IPS DF 4.7 (cell line): ENCODE measurements around the gene SERPINB6.
"Not testable (repeated sequence)": the region's sequence is repeated elsewhere in the genome, so short reads cannot be mapped to it uniquely, and the experiment has no call there.

Source experiments
- DNase-seq: peaks from one replicate; pipeline ENCODE4 v3.0.0-alpha.2; 2013; ENCODE audit warnings: low spot score; ENCODE audit errors: extremely low read depth

SERPINB6 gene

DNA sequence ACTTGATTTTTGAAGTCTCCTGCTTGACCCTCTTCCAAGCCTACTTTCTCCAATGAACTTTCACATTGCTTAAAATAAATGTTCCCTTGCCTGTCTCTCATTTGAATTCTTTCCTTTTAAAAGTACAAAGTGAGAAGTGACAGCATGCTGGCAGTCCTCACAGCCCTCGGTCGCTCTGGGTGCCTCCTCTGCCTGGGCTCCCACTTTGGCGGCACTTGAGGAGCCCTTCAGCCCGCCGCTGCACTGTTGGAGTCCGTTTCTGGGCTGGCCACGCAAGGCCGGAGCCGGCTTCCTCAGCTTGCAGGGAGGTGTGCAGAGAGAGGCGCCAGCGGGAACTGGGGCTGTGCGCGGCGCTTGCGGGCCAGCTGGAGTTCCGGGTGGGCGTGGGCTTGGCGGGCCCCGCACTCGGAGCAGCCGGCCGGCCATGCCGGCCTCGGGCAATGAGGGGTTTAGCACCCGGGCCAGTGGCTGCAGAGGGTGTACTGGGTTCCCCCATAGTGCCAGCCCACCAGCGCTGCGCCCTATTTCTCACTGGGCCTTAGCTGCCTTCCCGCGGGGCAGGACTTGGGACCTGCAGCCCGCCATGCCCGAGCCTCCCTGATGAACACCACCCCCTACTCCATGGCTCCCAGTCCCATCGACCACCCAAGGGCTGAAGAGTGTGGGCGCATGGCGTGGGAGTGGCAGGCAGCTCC is 31.9 kb downstream of the SERPINB6 start:
- no peak for DNase-seq

DNA sequence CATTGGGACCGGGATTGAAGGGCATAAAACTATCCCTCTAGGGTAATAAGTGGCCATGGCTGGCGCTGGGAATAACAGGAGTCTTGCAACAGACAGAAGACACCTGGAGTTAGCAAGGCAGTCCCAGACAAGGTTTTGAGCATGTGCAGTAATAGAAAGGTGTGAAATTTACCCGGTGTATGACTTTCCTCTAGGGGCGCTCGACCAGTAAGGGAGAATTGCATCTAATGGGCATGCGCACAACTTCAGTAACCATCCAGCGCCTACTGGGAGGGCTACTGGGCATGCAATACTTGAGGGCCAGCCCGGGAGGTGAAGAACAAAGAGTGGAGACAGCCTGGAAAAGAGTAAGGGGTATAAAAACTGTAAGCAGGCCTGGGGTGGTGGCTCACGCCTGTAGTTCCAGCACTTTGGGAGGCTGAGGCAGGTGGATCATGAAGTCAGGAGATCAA is 32.7 kb downstream of the SERPINB6 start:
- no peak for DNase-seq

DNA sequence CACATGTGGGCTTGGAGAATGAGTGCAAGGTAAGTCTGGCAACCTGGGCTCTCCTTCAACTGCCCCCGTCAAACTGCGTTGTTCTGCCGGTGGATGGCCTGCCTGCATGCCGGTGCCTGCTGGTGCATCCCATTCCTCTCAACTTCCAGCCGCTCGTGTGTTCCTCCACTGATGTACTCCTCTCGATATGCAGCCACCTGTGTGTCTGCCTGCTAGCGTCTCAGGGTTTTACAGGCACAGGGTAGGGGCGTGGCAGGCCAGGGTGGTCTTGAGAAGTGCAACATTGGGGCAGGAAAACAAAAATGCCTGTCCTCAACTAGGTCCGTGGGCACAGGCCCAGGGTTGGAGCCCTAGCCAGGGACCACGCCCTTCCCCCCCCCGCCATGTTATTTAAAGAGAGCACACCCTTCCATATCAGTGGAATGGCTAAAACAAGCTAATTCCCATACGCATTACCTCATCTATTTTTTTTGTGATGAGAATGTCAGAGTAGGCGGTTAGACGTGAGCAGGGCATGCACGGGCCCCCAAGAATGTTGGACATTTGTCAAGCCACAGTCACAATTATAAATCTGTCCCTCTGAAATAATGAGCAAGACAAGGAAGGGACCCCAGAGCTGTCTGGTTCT is 33.2 kb downstream of the SERPINB6 start:
- DNase-seq: no peak

DNA sequence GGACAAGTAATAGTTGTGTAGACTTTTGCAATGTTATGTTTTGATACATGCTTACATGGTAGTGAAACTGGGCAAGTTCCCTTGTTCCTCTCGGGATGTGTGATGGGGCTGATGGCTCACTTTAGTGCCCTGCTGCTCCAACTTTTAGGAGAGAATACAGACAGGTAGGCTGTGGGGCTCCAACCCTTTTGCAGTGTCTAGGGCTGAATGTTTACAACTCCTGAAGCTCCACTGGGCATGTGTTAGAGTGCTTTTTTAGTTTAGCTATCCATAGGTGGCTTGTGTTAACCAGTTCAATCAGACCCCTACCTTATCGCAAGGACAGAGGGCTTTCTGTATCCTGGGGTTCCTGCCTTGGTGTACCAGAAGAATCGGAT is 33.8 kb downstream of the SERPINB6 start:
- DNase-seq: no peak

DNA sequence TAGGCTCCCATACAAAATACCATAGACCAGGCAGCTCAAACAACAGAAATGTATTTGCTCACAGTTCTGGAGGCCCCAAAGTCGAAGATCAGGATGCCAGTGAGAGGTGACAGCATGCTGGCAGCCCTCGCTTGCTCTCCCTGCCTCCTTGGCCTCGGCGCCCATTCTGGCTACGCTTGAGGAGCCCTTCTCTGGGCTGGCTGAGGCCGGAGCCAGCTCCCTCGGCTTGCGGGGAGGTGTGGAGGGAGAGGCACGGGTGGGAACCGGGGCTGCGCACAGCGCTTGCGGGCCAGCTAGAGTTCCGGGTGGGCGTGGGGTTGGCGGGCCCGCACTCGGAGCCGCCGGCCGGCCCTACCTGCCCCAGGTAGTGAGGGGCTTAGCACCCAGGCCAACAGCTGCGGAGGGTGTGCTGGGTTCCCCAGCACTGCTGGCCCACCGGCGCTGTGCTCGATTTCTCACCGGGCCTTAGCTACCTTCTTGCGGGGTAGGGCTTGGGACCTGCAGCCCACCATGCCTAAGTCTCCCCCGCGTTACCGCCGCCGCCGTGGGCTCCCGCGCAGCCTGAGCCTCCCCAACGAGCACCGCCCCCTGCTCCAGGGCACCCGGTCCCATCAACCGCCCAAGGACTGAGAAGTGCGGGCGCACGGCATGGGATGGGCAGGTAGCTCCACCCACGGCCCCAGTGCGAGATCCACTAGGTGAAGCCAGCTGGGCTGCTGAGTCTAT is 35.6 kb downstream of the SERPINB6 start:
- DNase-seq: no peak

DNA sequence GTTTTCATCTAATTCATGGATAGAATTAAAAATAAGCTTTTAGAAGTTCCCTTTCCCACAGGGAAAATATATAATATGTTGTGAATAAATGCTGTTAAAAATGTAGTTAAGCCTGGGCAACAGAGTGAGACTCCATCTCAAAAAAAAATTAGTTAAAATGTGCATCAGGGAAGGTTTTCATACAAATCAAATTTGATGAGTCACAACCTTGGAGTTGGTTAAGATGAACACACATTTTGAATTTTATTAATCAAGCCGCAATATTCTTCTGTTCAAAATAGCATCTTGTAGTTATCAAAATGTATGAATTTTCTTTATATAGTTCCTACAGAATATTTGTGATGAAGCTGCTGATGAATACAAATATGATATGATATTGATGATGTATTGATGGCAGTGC is 37.3 kb downstream of the SERPINB6 start:
- DNase-seq: no peak

DNA sequence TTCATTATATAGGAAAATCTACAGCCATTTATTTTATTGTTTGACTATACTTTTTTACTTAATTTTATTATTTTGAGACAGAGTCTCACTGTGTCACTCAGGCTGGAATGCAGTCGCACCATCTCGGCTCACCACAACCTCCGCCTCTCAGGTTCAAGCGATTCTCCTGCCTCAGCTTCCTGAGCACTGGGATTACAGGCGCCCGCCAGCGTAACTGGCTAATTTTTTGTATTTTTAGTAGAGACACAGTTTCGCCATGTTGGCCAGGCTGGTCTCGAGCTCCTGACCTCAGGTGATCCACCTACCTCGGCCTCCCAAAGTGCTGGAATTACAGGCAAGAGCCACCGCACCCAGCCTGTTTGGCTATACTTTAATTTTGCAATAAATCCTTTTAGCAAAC is 38.5 kb downstream of the SERPINB6 start:
- not testable (repeated sequence) for DNase-seq

DNA sequence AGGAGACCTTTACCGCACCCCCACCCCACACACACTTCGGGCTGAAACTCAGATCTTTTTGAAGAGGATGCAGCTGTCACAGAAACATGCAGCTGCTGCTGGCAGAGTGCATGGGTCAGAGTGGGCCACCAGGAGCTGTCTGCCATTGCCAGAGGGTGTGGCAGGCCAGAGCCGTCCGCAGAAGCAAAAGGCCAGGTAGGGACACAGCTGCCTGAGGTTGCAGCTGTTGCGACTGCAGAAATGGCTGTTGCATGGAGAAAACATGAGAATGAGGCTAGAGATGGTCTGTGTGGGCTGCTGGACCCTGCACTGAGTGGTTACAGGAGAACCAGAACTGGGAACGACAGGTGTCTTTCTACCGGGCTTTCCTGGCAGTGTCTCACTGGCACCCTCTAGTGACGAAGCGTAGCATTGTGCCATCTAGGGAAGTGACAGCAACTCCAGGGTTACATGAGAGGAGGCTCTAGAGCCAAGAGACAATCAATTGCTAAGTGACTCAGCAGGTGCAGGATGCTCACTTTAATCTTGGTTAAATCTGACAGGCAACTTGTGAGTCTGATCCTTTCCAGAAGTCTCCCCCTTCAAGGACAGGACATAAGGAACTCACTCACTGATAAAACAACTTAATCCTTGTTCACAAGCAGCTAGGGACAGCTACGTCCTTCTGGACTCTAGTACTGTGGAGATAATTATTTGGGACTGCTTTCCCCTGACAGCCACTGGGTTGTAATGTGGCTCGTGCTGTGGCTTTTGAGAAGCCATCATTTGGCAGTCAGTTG is 39.2 kb downstream of the SERPINB6 start:
- DNase-seq: peak; percentile 95

DNA sequence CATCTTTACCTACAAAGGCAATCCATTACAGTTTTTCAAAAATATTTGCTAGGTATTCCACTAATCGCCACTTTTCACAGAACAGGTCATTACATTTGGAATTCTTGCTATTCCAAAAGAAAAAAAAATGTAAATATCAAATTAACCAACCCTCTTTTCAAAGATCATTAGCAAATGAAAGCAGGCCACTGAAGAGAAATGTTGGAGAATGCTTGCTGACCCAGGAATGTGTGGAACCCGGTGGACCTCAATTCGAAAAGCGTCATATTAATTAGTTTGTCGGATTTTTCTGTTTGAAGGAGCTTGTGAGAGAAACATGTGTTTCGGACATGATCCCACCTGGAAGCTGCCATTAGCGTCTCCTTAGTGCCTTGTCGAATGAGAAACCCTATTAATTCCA is 40.3 kb downstream of the SERPINB6 start:
- no peak for DNase-seq

DNA sequence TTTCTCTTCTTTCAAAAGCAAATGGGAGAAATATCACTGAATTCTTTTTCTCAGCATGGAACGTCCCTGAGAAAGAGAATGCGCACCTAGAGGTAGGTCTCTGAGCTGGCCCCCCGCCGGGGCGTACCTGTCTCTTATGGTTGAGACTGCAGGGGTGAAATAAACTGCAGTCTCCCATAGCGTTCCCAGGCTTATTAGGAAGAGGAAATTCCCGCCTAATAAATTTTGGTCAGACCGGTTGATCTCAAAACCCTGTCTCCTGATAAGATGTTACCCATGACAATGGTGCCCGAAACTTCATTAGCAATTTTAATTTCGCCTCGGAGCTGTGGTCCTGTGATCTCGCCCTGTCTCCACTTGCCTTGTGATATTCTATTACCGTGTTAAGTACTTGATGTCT is 43.4 kb downstream of the SERPINB6 start:
- not testable (repeated sequence) for DNase-seq

DNA sequence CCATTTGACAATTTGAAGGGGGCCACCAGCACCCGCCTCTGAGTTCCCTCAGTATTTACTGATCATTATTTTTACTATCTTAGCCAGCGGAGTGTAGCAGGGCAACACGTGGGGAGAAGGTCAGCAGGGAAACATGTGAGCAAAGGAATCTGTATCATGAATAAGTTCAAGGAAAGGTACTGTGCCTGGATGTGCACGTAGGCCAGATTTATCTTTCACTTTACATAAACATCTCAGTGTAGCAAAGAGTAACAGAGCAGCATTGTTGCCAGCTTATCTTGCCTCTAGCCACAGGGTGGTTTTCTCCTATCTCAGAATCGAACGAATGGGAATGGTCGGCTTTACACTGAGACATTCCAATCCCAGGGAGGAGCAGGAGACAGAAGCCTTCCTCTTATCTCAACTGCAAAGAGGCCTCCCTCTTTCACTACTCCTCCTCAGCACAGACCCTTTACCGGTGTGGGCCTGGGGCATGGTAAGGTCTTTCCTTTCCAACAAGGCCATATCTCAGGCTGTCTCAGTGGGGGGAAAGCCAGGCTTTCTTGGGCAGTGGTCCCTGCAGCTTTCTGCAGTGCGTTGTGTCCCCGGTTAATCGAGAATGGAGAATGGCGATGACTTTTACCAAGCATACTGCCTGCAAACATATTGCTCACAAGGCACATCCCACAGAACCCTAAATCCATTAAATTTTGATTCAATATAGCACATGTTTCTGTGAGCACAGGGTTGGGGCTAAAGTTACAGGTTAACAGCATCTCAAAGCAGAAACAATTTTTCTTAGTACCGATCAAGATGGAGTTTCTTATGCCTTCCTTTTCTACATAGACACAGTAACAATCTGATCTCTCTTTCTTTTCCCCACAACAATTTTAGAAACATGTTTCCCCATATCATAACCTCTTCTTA is 45.3 kb downstream of the SERPINB6 start:
- DNase-seq: not testable (repeated sequence)

DNA sequence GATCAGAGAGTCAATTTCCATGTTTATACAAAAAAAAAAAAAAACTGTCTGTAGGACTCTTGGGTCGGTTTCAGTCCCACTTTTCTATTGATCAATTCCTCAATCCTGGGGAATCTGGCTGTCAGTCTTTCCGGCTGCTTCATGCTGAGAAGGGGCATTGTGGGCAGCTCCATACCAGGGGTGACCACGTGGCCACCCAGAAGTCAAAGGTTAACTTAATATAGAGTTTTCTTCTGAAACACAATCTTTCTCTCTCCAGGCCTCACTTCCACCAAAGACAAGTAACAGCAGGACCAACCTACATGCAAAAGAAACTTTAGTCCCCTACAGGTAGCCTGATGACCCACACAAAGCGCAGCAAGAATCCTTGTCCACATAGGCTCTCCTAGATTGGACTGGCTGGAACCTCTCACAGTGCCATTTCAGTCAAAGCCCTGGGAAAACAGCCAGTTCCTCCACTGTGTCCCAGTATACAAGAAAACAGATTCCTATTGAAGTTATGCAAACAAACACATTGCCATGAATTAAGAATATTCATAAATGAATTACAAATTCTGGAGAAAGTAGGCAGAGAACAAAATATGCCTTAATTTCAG is 49.7 kb downstream of the SERPINB6 start:
- DNase-seq: no peak

DNA sequence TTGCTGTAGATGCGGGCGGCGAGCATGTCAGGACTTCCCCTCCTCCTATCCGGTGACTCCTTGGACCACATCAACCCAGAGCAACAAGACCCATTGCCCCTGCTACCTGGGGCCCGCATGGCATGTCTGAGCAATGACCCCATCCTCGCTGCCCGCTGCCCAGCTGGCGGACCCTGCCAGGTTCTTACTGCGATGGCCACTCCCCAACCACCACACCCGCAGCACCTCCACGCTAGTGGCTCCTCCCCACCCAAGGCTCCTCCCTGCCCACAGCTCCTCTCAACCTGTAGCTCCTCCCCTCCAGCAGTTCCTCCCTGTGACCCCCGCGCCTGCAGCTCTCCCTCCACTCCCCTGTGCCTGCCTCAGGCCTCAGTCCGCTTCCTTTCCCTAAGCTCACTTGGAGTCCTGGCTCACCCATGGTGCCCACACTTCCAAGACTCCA is 50.7 kb downstream of the SERPINB6 start:
- DNase-seq: no peak

DNA sequence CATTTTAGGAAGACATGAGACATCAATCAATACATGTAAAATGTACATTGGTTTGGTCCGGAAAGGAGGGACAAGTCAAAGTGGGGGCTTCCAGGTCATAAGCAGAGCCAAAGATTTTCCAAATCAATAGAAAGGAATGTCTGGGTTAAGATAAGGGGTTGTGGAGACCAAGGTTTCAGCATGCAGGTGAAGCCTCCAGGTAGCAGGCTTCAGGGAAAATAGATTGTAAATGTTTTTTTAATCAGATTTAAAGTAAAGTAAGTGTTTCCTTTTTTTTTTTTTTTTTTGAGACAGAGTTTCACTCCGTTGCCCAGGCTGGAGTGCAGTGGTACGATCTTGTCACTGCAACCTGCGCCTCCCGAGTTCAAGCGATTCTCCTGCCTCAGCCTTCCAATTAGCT is 51.5 kb downstream of the SERPINB6 start:
- no peak for DNase-seq

DNA sequence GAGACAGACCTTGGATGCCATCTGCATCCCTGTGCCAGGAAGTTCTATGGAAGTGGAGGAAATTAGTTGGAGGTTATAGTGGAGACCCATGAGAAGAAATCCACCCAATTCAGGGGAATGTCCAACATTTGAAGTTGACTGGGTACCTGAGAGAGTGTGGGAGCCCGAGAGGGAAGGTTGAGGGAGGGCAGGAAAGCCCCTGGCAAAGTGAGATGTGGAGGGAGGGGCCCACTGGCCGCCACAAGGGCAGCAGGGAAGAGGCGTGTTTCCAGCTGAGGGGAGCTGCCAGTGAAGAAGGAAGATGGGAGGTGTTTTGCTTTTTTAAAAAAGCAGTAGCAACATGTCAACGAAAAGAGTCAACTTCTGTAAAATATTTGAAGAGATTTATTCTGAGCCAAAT is 52.0 kb downstream of the SERPINB6 start:
- no peak for DNase-seq

DNA sequence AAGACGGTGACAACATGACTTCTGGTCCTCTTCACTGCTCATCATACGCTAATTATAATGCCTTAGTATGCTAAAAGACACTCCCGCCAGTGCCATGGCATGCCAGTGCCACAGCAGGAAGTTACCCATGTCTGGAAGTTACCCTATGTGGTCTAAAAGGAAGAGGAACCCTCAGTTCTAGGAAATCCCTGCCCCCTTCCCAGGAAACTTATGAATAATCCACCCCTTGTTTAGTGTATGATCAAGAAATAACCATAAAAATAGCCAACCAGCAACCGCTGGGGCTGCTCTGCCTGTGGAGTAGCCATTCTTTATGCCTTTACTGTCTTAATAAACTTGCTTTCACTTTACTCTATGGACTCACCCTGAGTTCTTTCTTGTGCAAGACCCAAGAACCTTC is 52.4 kb downstream of the SERPINB6 start:
- DNase-seq: no peak

DNA sequence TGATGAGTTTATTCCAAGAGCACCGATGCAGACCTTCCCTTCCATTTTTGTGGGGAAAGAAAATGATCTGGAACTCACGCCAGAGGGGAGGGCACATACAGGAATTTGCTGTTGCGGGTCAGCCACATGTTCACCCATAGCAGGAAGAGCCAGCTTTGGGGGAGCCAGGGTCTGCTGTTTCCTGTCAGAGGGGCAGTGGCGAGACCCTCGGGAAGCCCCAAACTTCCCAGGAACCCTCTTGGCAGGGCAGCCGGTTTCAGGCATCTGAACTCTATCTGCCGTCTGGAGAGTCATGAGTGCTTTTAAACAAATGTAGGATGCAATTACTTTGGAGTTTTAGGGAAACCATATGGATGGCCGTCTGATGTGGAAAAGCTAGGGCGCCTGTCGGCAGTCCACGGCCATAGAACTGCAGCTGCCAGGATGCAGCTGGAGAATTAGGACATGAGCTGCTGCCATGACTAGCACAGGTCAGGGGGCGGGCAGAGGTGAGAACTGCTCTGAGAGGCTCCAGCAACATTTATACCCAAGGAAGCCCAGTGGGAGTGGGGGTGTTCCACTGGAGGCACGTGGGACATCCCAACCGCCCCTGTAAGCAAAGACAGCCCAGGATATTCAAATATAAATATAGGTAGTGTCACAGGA is 53.4 kb downstream of the SERPINB6 start:
- no peak for DNase-seq

DNA sequence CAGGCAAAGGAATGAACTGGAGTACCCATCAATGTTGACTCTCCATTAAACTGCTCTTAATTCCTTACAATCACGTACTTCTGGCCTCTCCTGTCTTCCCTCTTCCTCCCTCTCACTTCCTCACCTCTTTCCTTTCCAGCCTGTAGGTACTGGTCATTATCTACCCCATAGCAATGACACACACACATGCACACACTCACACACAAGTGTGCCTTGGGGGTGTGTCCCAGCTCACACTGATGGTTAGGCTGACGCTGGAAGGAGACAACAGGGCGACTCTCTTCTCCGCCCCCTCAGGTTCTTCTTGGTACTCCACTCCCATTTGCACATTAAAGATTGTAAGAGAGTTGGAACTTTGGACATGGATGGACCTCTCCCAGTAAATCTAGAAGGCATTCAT is 54.3 kb downstream of the SERPINB6 start:
- DNase-seq: no peak

DNA sequence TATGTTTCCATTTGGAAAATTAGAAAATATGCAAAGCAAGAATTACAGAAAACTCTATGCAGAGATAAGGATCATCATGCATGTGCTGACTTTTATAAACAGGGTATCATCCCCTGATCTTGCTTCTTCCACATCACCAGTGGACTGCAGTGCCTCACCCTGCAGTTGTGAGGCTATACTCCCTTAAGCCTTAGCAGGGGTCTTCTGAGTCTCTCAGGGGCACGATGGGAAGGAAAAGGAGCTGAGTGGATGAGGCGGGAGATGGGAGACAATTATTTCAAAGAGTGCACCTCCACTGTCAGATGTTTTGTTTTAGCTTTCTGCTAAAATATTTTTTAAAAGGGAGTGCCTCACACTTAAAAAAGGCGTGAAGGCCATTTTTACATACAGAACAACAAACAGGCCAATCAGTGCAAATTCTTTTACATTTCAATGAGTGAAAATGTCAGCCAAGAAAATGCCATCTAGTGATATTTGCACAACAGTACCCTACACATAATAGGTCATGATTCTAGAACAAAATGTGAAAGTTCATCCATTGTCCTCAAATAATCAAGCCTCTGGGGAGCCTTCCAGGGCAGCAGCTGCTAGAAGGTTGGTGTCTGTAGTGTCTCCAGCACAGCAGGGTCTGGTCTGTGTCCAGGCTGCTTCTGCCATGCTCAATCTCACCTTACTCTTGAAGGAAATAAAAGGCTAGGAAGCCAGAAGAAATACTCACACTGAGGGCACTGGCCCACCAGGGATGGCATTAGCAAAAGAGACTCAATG is 55.0 kb downstream of the SERPINB6 start:
- DNase-seq: no peak
